ENCODE data around the gene TM4SF4. TPM values are rescaled to one million over a fixed set of nuclear protein-coding genes. Genes with fewer than 3 reads are reported as not detected.

Gene TM4SF4
- polyA plus RNA-seq, 3 donors: 2.5 to 3.7 (median 3.5) TPM

DNA sequence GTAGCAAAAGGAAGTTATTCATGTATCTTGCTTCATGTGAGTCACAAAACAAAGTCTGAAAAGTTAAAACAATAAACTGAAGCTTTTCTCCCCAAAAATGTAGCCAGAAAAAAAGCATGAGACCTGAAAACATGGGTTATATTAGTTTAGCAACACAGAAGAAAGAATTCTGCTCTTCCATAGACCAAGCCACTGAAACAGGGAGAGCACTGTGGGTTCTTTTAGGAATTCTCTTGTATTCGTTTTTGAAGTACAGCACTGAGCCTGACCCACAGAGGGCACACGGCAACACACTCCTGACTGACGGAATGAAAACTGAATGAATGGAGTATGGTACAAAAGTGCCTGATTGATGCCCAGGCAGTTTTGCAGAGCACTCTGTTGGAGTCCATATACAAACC is 66.6 kb downstream of the TM4SF4 start:
- DNase-seq (ENCODE audit: low read depth in 3 of 3, low spot score in 2 of 3): no peak

GRCh38 chr3:149542375-149543312 is 68.1 kb downstream of the TM4SF4 start:
- DNase-seq (ENCODE audit: low read depth in 3 of 3, low spot score in 2 of 3): no peak

GRCh38 chr3:149545049-149545448 is 70.6 kb downstream of the TM4SF4 start:
- no peak for DNase-seq (ENCODE audit: low read depth in 3 of 3, low spot score in 2 of 3)

DNA sequence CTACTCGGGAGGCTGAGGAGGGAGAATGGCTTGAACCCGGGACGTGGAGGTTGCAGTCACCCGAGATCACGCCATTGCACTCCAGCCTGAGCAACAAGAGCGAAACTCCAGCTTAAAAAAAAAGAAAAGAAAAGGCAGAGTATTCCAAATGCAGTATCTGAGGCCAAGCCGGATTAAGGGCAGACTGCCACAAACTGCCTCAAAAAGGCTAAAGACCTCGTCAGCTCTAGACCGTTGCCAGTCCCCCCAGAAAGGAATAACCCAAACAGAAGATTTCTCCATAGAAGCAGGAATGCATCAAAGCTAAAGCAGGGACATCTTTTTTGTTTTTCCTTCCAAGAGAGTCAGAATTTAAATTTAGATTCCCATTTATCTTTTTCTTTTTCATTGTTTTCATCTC is 72.9 kb downstream of the TM4SF4 start:
- DNase-seq (ENCODE audit: low read depth in 3 of 3, low spot score in 2 of 3): no peak

DNA sequence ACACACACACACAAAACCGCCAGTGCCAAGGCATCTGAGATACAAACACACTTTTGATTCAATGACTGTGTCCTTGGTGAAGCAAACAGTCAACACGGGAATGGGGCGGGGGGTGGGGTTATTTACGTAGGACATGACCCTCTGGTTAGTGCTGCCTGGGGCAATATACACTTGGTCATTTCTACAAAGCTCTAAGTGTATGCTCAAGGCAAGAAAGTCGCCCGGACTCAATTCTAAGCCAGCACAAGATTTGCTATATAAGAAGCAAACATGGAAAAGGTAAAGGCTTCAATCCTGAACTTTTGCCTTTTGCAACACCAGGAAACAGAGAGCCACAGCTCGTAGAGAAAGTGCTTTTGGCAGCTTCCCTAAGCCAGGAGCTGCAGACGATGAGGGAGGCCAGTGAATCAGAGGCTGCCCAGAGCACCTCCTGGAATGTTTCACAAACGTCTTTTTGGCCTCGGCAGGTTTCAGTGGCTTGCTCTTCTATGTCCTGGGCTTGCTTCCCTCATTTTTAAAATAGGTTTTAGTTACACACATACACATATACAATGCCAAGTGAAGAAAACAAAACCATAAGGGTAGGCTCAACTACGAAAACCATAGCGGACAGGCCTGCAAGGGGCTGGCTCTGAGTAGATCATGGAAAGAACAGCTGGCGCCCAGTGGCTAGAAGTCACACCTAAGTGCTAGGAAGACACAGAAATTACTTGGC is 73.6 kb downstream of the TM4SF4 start:
- no peak for DNase-seq (ENCODE audit: low read depth in 3 of 3, low spot score in 2 of 3)

DNA sequence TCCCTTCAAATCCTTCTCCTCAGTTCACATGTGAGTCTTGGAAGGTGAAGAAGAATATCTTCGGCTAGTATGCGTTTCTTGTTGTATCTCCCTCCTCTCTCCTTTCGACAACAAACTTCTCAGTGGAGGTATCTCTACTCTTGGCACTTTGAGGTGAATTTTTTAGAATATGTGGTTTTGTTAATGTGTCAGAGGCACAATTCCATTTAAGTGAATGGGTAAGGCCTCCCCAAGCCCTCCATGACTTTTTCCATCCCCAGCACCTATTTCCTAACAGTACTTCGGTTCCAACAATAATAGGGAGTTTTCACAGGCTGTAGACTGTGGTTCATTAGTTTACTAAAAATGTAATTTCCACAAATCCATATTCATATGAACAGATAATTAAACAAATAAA is 74.2 kb downstream of the TM4SF4 start:
- no peak for DNase-seq (ENCODE audit: low read depth in 3 of 3, low spot score in 2 of 3)

DNA sequence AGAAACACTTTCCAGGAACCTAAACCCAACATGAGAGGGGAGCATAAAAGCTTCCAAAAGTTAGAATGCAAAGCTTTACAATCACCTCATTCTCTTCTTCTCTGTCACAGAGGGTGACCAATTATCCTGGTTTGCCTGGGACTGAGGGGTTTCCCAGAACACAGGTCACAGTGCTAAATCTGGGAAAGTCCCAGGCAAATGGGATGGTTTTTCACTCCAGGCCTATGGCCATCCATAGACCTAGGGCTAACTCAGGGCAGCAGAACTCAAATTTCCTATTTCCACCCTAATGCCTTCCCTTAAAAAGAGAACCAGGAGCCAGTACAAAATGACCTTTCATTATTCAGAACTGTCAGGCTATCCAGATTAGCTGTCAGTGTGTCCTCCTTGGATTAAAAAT is 77.0 kb downstream of the TM4SF4 start:
- DNase-seq (ENCODE audit: low read depth in 3 of 3, low spot score in 2 of 3): no peak

DNA sequence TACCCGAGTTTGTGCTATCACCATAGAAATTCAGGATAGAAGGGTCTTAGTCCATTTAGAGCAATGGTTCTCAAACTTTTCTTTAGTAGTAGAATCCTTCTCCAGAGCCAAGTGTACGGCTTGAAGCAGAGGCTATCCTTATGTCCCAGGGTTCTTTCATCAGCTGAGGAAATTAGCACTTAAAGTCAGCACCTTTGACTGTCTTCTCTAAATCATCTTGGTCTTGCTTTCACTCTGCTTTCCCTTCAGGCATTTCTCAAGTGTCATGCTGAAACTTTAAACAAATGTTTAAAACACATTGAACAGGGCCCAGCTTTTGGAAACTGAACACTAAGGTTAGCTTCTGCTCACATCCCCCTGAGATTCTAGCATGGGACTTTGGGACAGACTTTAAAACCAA is 78.2 kb downstream of the TM4SF4 start:
- DNase-seq (ENCODE audit: low read depth in 3 of 3, low spot score in 2 of 3): no peak

Other genes with a start within 250 kb of the TM4SF4 start
- 10 to 100 TPM; 30.8 to 33.1 (median 31.3) TPM for gene TM4SF18, start 141.1 kb upstream of the TM4SF4 start, polyA plus RNA-seq (ENCODE audit: insufficient read length in 3 of 3)
- gene TM4SF1, start 97.0 kb upstream of the TM4SF4 start, polyA plus RNA-seq (ENCODE audit: insufficient read length in 3 of 3): 10 to 100 TPM; 68.7 to 79.2 (median 70.3) TPM
- 100 to 1,000 TPM; 111 TPM for gene WWTR1, start 183.3 kb downstream of the TM4SF4 start, polyA plus RNA-seq (ENCODE audit: insufficient read length in 3 of 3)